ENCODE data around the gene DPP10.

The DPP10 gene

DNA sequence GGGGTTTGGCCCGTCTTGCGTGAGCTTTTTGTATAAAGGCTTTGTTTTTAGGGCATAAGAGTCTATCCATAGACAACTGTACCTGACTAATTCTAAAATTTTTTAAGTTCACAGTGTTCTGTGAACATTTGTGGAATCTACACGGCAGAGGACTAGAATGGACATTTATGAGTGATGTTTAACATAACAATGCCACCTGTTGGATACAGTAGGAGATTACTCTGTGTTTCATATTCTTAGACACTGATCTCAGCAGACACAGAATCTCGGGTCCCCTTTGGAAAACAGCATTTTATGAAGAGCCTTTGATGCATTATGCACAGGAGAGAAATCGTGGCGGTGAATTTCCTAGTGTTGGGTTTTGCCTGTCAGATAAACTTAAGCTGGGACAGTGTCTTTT is 752.2 kb downstream of the DPP10 start:
- no peak overlapping the region for H3K4me3 ChIP-seq (replicated peaks; ENCODE audit: low read depth, low read length)
- no peak for DNase-seq (ENCODE audit: low read depth)
- no peak for TF ChIP-seq CTCF (IDR thresholded peaks at IDR 0.05; ENCODE audit: low read length, missing control alignments)

DNA sequence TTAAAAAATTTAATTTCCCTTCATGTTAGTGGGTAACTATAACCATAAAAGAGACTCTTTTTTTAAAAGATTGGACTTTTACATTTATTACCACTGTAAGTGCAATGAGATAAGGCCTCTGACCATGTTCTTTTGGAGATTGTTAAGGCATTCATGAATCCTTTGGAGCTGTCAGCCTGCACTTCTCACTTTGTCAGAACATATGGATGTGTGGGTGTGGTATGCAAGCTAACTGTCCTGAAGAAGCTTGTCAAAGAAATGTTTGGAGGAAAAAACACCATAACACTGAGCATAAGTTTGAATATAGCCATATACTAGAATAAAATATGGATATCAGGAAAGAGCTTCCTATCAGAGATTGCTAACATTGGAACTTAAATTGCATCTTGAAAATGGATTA is 754.1 kb downstream of the DPP10 start:
- no peak for TF ChIP-seq CTCF (IDR thresholded peaks at IDR 0.05; ENCODE audit: low read length, missing control alignments)
- no peak for DNase-seq (ENCODE audit: low read depth)
- no peak overlapping the region for H3K4me3 ChIP-seq (replicated peaks; ENCODE audit: low read depth, low read length)

DNA sequence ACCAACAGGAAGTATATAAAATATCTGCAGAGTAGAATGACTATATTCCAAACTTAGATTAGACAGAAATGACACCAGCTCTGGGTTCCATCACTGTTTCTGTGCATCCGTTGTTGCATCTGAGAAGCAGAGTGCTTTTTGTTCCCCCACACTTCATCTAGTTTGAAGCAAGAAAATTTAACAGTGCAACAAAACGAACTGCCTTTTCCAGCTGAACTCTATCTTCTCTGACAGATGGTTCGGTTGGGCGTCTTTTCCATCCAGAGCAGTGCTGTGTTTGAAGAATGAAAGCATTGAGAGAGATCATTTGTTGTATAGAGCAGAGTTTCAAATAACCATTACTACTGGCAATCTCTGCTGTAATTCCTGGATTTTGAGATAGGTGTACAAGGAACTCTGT is 757.5 kb downstream of the DPP10 start:
- no peak overlapping the region for H3K4me3 ChIP-seq (replicated peaks; ENCODE audit: low read depth, low read length)
- no peak for TF ChIP-seq CTCF (IDR thresholded peaks at IDR 0.05; ENCODE audit: low read length, missing control alignments)
- no peak for DNase-seq (ENCODE audit: low read depth)

- no peak for TF ChIP-seq CTCF (IDR thresholded peaks at IDR 0.05; ENCODE audit: low read length, missing control alignments)
- H3K4me3 ChIP-seq (replicated peaks; ENCODE audit: low read depth, low read length), result no peak overlapping the region
- no peak for DNase-seq (ENCODE audit: low read depth)
Measured at GRCh38 chr2:115201386-115201785, 758.9 kb downstream of the DPP10 start.

DNA sequence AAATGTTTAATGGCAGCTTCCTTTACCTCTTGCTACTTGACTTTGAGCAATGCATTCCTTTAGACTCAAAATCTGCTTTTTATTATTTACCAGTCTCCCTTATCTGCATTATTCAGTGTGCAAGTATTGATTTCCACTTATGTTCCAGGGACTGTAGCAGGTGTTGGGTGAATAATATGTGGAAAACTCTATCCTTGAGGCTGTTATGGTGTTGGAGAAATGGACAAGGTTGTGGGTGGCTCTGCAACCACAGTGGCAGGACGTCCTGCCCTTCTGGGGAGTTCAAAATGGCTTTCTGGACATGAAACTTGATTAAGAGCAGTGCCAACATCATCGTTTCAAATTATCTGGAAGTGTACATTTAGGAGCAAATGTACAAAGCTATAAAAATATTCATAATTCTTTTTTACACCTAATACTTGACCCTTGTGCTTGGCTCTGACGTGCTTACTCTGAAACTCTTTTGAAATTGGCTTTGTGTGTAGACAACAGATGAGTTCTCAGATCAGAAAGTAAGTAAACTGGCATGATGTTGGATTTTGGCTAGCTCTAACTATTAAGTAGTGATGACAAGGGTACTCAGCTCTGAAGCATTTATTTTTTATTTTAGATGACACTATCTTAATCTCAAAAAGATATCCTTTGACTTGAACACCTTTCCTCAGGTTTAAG is 766.2 kb downstream of the DPP10 start:
- no peak for DNase-seq (ENCODE audit: low read depth)
- no peak for TF ChIP-seq CTCF (IDR thresholded peaks at IDR 0.05; ENCODE audit: low read length, missing control alignments)
- no peak overlapping the region for H3K4me3 ChIP-seq (replicated peaks; ENCODE audit: low read depth, low read length)

GRCh38 chr2:115214050-115214449 is 771.6 kb downstream of the DPP10 start:
- no peak overlapping the region for H3K4me3 ChIP-seq (replicated peaks; ENCODE audit: low read depth, low read length)
- no peak for DNase-seq (ENCODE audit: low read depth)
- TF ChIP-seq CTCF (IDR thresholded peaks at IDR 0.05; ENCODE audit: low read length, missing control alignments), result no peak

GRCh38 chr2:115219296-115219695 is 776.9 kb downstream of the DPP10 start:
- no peak for TF ChIP-seq CTCF (IDR thresholded peaks at IDR 0.05; ENCODE audit: low read length, missing control alignments)
- H3K4me3 ChIP-seq (replicated peaks; ENCODE audit: low read depth, low read length), result no peak overlapping the region
- DNase-seq (ENCODE audit: low read depth), result no peak
